Measurements from ENCODE around the gene EIF3I.
"Not testable (repeated sequence)": the region's sequence is repeated elsewhere in the genome, so short reads cannot be mapped to it uniquely, and the experiment has no call there.

EIF3I gene

DNA sequence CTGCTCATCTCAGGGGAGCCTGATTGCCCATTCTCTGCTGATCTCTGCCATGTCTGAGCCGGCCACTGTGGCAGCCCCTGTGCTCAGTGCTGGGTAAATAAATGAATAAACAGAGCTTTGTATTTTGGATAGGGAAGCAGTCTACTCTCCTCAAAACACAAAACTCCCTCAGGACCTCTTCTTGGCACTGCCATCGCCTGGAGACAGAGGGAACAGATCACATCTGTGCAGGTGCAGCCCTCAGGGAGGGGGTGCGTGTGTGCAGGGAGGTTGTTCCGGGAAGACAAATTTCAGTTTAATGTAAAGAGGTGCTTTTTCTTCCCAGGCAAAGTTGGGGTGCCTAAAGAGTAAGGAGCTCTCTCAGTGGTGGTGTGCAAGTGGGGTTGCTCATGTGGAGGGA, 17.1 kb downstream of the EIF3I start:
- no peak for DNase-seq

DNA sequence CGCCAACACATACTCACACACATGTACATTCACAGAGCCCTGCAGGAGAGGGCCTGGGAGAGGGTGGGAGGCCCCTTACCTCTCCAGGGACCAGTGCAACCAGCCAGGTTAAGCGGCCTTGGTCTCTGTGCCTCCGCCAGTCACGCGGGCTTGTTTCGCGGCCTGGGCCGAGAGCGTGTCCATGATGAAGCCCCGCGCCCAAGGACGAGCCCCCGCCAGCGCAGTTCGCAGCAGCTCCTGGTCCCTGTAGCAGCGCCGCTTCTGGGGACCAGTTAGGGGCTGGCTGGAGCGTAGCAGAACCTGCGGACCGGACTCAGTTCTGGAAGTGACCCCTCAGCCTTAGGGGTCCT, 17.6 kb downstream of the EIF3I start:
- DNase-seq, result no peak

DNA sequence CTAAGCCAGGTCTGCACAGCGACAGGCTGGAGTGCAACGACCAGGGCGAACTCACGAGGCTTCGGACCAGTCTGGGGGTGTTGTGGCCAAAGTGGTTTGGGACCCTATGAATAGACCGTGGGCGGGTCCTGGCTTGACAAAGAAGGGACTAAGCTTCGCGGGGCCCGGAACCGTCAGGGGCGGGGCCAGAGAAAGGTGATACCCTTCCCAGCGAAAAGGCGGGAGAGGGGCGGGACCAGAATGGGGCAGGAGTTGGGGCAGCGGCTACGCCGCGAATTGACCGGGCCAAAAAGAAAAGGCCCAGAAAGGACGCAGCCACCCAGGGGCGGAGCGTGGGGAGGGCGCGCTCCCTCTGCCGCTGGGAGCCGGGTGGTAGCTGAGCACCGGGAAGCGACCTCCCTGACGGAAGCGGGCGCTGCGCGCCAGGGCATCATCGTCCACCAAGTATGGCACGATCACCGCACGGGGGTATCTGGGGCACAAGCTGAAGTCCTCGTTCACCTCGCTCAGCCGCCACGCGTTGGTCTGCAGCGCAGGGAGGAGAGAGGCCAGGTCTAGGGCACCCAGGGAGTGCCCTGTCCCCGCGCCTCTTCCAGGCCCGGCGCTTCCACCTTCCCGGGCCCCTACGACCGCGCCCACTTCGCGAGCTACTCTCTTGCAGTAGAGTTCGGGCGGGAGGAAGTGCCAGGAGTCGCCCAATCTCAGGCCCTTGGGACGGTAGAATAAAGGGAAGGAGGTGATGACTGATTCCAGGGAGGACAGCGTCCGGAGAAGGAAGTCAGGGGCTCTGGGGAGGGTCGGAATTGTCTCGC, 18.1 kb downstream of the EIF3I start:
- DNase-seq, result peak; percentile 88

DNA sequence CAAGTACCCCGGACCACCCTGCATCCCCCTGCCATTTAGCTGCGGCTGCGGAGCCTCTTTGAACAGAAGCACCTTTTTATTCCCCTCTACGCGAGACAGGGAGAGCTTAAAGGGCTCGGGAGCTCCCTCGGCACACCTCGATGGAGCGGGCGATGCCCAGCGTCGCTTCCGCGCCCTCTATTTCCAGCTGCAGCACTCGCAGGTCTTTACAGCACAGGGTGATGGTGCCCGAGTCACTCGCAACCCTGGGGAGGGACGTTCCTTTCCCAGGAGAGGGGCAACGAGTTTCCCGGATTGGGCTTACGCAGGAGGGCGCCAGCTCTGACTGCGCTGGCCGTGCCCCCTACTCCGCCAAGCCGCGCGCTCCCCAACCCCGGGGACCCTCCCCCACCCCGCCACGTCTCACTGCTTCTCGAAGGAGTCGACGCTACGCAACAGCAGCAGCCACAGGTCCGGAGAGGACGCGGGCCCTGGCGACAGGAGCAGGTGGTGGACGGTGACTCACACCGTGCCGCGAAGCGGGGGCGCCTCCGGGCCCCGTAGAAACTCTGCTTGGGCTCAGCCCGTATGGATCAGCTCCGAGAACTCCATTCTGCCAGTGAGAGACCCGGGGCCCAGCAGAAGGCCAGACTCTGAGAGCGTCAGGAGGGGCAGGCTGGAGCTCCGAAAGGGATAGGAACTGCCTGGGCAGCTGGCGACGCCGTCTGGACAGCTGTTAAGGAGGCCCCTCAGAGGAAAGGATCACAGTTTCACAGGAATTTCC, 19.0 kb downstream of the EIF3I start:
- DNase-seq, result peak; percentile 81

DNA sequence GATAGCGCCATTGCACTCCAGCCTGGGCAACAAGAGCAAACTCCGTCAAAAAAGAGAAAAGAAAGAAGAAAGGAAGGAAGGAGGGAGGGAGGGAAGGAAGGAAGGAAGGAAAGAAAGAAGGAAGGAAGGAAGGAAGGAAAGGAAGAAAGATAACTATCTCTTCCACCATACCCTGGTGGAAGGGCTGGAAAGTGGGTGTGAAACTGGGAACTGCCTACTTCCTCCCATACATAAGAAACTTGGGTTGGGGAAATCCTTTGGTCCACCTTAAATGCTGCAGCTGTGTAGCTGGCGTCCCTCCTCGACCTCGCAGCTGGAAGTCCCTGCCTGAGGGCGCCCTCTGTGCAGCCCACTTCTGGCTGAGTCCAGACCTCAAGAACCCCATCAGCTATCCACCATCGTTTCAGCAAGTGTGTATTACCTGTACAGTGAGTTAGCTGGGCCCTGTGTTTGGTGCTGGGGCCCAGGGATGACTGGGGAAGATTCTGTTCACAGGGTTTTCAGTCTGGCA, 20.2 kb downstream of the EIF3I start:
- DNase-seq, result peak; percentile 18

DNA sequence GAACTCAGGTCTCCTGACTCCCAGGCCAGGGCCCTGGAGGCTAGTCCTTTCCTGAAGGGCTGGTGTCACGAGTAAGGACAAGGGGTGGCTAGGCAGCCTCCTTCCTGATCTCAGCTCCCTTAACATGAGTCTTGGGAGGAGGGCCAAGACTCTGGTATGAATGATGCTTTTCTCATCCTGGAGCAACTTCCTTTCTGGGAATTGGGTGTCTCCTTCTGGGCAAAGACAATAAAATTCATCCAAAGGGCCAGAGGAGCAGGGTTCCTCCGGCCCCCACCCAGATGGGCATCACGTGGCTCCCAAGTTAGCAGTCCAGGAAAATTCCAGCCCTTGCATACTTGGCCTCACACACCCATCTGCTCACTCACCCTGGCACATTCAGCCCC, 24.7 kb downstream of the EIF3I start, which contains the start of gene FAM167B:
Gene FAM167B, plus strand, starts transcription at position 335 of the 386 bp plus-strand sequence. CDS start 200 bp downstream, outside the sequence.
- DNase-seq, result no peak

DNA sequence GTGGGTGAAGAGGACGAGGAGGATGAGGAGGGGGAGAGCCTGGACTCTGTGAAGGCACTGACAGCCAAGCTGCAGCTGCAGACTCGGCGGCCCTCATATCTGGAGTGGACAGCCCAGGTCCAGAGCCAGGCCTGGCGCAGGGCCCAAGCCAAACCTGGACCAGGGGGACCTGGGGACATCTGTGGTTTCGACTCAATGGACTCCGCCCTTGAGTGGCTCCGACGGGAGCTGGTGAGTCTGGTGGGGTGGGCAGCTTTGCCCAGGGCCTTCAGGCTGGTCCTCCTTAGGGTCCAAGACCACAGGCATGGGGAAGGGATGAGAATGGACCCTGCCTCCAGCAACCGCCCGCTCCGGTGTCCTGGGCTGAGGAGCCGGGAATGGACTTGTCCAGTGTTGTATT, 25.2 kb downstream of the EIF3I start:
- no peak for DNase-seq

DNA sequence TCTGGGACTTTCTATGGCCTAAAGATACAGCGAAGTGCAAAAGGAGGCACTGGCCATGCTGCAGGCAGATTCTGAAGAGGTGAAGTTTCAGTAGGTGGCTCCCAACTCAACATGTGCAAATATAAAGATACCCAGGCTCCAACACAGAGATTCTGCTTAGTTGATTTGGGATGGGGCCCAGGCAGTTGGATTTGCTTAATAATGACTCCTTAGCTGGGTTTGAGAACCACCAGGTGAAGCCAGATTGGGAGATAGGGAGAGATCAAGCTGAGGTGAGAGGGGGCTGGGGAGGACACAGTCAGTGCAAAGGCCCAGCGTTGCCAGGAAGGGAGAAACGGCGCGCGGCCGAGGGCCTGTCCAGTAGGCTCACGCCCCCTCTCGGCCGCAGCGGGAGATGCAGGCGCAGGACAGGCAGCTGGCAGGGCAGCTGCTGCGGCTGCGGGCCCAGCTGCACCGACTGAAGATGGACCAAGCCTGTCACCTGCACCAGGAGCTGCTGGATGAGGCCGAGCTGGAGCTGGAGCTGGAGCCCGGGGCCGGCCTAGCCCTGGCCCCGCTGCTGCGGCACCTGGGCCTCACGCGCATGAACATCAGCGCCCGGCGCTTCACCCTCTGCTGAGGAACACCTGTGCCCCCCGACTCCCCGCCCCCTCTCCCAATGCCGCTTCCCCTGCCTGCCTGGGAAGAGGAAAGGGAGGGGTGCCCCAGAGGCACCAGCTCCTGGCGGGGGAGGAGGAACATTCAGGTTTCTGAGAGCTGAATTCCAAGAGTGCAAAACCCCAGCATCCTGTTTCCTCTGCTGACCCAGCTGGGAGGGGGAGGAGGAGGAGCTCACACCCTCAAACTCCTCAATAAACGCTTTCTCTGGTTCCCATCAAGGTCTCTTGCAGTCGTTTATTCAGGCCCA, 26.0 kb downstream of the EIF3I start:
- DNase-seq, result peak; percentile 92

DNA sequence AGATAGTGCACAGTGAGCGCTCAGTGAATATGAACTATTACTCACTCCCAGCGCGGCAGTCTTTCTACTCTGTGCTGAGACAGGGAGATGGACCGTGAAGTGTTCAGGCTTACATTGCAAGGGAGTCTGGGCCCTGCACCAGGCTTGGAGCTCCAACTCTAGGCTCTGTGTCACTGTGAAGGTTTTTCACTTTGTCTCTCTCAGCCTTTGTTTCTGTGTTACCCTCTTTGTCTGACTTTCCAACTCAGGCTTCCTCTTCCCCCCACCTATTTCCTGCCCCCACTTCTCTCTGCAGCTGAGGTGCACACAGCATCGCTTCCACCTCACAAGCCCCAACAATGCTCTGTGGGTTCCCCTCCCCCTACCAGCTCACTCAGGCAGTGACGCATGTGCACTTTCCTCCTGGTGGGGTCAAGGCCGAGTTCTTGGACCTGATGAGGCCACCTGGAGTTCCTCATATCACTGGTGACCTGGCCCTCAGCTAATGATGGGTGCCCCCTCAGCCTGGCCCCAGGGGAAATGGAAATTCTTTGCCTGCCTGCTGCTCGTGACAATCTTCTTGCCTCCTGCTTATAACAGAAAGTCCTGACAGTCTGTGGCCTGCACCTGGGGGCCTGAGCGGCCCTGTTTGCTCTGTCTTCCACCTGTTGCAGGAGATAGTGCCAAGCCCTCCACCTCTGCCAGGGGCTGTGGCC, 27.8 kb downstream of the EIF3I start:
- DNase-seq, result no peak

DNA sequence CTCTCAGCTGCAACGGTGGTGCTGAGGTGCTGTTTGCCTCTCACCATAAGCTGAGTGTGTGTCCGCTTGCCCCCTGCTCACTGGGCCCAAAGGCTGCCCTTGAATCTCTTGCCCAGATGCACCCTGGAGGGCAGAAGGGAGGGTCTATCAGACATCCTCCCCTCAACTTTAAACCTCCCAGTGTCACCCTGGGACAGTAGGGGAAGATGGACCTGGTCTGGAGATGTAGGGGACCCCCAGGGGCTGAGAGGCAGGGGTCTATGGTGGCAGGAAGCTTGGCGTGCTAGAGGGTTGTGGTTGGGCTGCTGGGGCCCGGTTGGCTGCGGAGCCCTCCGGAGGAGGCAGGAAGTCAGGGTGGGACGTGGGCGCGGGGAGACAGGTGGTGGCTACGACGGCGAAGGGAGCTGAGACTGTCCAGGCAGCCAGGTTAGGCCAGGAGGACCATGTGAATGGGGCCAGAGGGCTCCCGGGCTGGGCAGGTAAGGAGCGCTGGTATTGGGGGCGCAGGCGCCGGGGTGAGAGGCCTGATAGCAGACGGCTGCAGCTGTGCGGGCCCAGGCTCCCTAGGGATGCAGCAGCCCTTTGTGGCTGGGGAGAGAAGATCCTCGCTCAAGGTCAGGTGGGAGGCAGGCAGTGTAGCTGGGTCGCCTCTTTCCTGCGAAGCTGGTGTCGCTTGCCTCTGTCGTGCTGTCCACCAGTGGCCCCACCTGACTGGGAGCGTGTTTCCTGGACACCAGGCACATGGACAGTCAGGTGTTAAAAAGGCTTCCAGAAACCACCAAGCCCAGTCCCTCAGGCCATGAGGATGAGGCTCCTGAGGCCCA, 28.9 kb downstream of the EIF3I start, which contains the start of gene LCK:
Gene LCK, plus strand, starts transcription at position 373 of the 824 bp plus-strand sequence. CDS start 23,065 bp downstream, outside the sequence.
- no peak for DNase-seq

DNA sequence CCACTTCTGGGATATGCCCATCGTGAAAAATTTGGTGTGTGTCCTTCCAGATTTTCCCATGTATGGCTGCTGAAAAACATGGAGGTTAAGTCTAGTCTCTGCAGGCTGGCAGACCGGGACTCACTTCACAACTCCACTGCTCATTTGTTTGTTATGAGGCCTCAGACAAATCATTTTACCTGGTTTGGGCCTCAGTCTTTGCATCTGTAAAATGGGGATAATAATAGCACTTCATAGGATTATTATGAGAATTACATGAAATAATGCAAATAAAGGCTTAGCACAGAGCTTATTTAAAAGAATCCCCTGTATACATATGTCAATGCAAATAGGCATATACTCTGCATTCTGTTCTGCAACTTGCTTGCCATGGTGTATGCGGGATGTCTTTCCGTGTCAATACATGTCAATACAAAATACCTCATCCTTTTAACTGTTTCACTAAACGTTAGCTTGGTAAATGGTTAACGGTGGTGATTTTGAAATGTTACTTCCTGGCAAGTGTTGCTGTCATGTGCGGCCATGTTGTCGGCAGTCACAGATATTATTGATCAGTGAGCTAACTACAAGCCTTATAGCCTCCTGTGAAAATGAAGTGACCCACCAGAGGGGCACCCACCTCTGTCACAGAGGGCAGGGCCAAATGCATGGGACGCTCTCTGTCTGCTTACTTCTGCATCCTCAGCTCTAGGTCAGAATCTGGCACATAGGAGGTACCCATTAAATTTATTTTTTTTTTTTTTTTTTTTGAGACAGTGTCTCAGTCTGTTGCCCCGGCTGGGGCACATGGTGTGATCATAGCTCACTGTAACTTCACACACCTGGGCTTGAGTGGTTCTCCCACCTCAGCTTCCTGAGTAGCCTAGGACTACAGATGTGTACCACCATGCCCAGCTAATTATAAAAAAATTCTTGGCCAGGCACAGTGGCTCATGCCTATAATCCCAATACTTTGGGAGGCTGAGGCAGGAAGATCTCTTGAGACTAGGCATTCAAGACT, 33.2 kb downstream of the EIF3I start:
- DNase-seq, result no peak

DNA sequence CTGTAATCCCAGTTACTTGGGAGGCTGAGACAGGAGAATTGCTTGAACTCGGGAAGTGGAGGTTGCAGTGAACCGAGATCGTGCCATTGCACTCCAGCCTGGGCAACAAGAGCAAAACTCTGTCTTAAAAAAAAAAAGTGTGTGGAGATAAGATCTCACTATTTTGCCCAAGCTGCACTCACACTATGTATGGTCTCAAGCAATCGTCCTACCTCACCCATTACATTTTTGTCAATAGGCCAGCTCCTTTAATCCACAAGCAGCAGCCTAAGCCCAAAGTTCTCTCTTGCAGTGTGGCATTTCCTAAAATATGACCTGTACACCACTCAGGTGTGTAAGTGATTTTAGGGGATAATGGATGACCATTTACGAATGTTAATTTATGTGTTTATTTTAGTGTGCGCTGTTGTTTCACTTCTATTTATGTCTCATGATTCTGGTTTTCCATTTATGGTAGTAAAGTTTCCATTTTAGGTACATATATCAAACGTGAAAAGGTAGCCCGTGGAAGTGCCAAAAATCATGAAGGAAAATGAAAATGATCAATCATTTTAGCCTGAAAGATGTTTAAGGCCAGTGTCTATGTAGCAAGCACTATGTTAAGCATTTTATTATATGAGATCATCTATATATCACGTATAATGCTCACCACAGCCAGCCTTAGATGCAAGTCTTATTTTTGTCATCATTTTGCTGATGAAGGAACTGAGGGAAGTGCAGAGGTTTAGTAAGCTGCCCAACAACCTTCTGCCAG, 34.4 kb downstream of the EIF3I start:
- no peak for DNase-seq

DNA sequence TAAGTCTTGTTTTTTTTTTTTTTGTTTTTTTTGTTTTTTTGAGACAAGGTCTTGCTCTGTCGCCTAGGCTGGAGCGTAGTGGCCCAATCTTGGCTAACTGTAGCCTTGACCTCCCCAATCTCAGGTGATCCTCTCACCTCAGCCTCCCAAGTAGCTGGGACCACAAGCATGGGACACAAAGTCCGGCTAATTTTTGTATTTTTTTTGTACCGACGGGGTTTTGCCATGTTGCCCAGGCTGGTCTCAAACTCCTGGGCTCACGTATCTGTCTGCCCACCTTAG, 35.0 kb downstream of the EIF3I start:
- DNase-seq, result no peak

DNA sequence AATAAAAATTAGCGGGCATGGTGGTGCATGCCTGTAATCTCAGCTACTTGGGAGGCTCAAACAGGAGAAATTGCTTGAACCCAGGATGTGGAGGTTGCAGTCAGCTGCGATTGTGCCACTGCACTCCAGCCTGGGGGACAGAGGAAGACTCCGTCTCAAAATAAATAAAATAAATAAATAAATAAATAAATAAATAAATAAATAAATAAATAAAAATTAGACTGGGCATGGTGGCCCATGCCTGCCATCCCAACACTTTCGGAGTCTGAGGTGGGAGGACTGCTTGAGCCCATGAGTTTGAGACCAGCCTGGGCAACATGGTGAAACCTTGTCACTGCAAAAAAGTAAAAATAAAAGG, 41.0 kb downstream of the EIF3I start:
- DNase-seq, result not testable (repeated sequence)

DNA sequence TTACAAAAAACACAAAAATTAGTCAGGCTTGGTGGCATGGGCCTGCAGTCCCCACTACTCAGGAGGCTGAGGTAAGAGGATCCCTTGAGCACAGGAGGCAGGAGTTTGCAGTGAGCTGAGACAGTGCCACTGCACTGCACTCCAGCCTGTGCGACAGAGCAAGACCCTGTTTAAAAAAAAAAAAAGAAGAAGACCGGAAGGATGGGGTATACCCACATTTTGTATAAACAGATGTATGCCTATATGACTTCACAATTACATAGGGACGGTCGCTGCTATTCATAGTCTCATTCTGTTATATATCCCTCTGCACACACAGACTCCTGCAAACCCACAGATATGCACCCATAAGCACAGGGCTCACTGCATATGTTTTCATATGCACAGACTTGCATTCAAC, 41.5 kb downstream of the EIF3I start:
- DNase-seq, result no peak

DNA sequence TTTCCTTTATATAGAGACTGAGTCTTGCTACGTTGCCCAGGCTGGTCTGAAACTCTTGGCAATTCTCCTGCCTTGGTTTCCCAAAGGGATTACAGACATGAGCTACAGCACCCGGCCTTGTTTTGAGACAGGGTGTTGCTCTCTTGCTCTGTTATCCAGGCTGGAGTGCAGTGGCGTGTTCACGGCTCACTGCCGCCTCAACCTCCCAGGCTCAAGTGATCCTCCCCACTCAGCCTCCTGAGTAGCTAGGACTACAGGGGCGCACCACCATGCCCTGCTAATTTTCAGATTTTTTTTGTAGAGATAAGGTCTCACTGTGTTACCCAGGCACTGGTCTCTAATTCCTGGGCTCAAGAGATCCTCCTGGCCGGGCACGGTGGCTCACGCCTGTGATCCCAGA, 43.6 kb downstream of the EIF3I start:
- DNase-seq, result no peak

DNA sequence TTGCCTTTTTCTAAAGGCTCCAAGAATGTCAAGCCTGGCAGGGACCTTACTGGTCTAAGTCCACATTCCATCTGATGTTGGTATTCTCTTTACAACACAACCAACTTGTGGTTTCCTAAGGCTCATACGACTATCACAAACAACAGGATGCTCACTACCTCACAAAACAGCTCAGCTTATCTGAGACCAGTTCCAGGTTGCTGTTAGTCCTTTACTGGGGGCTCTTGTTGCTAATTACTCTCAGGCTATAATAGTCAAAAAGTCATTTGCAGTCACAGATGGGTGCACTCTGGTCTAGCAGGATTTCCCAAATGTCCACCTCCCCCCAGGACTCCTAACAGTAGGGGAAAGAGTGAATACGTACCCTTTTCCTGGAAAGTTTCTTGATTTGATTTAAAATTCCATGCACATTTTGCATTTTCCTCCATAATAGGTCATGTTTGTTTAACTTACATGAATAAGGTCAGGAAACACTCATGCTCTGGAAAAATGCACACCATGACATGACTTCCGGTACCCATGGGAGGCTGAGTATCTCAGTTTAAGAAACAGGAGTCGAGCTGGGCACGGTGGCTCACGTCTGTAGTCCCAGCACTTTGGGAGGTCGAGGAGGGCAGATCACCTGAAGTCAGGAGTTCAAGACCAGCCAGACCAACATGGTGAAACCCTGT, 44.8 kb downstream of the EIF3I start:
- DNase-seq, result no peak

DNA sequence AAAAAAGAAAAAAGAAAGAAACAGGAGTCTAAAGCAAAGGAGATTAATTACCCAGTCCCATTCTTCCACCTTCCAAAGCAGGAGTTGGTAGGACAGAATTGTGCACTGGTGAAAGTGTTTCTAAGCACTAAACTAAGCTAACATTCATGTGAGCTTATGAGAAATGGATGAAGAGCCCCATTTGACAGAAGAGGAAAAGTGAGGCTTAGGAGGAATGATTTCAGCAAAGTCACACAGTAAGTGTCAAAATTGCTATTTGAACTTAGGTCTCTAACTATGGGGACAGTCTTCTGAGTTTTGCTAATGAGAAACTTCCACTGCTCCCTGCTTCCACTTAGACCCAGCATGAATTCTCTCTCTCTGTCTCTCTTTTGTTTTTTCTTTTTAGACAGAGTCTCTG, 47.5 kb downstream of the EIF3I start:
- no peak for DNase-seq
